Fibroblast of lung (primary cell): ENCODE measurements around the gene CRYL1.

ENCODE experiments used
- EZH2 ChIP-seq: IDR thresholded peaks from 2 replicates; pipeline ENCODE4 v1.5.1; 2012; ENCODE audit warnings: low read length, control low read depth, mild to moderate bottlenecking; ENCODE audit errors: missing control alignments
- TF ChIP-seq, protein P1 (sequence below), 2 donors: IDR thresholded peaks in 1 of 2; conservative IDR thresholded peaks in 1 of 2; 1 replicate in 1 of 2; 2 replicates in 1 of 2; pipeline ENCODE4 v1.5.1; 2011 to 2012; ENCODE audit warnings: low read length in 2 of 2, control low read depth in 1 of 2, inconsistent platforms in 1 of 2, low read depth in 1 of 2, mild to moderate bottlenecking in 1 of 2

DNA sequence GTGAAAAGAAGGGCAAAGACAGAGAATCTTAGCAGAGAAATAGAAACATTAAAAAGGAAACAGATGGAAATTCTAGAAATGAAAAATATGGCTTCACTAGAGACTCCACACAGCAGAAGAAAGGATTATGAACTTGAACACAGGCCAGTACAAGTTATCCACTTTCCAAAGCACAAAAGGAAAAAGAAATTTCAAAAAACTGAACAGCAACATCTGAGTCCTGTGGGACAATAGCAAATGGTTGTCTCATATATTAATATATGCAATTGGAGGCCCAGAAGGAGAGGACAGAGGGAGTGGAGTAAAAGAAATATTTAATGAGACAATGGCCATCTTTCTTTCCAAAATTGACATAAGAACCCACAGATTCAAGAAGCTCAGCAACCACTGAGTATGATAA, 151.8 kb downstream of the CRYL1 start:
- TF ChIP-seq, protein P1, sequence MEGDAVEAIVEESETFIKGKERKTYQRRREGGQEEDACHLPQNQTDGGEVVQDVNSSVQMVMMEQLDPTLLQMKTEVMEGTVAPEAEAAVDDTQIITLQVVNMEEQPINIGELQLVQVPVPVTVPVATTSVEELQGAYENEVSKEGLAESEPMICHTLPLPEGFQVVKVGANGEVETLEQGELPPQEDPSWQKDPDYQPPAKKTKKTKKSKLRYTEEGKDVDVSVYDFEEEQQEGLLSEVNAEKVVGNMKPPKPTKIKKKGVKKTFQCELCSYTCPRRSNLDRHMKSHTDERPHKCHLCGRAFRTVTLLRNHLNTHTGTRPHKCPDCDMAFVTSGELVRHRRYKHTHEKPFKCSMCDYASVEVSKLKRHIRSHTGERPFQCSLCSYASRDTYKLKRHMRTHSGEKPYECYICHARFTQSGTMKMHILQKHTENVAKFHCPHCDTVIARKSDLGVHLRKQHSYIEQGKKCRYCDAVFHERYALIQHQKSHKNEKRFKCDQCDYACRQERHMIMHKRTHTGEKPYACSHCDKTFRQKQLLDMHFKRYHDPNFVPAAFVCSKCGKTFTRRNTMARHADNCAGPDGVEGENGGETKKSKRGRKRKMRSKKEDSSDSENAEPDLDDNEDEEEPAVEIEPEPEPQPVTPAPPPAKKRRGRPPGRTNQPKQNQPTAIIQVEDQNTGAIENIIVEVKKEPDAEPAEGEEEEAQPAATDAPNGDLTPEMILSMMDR (conservative IDR thresholded peaks at IDR 0.05 in 1 of 2, IDR thresholded peaks at IDR 0.05 in 1 of 2; ENCODE audit: low read depth in 1 of 2, low read length in 2 of 2): no peak
- no peak for TF ChIP-seq EZH2
